NCI-H1436 (cell line): ENCODE results near the gene PKP3.
A peak's percentile ranks its signal among the peaks of the same experiment; 100 is the strongest.
"Not testable (repeated sequence)": the region's sequence is repeated elsewhere in the genome, so short reads cannot be mapped to it uniquely, and the experiment has no call there.

ENCODE experiments used
- DNase-seq: peaks from one replicate; lab custom pipeline; 2025; lab: John Stamatoyannopoulos, UW

The PKP3 gene

GRCh38 chr11:379205-380094, 14.6 kb upstream of the PKP3 start:
- no peak for DNase-seq

GRCh38 chr11:380095-380480, 13.9 kb upstream of the PKP3 start:
- DNase-seq: no peak

- no peak for DNase-seq
These were observed 13.5 kb upstream of the PKP3 start for GRCh38 chr11:380491-380890.

- no peak for DNase-seq
These were observed 13.0 kb upstream of the PKP3 start for GRCh38 chr11:380996-381395.

- no peak for DNase-seq
These were observed 12.4 kb upstream of the PKP3 start for GRCh38 chr11:381501-382072.

GRCh38 chr11:382081-382629, 11.9 kb upstream of the PKP3 start:
- DNase-seq: no peak

- DNase-seq: no peak
These were observed 10.6 kb upstream of the PKP3 start for GRCh38 chr11:383431-383830.

GRCh38 chr11:384511-384910, 9.5 kb upstream of the PKP3 start:
- DNase-seq: no peak

- DNase-seq: no peak
These were observed 8.2 kb upstream of the PKP3 start for GRCh38 chr11:385594-386351.

GRCh38 chr11:386483-386882, 7.5 kb upstream of the PKP3 start:
- no peak for DNase-seq

GRCh38 chr11:387193-387793, 6.7 kb upstream of the PKP3 start:
- DNase-seq: no peak

GRCh38 chr11:389369-389768, 4.6 kb upstream of the PKP3 start:
- not testable (repeated sequence) for DNase-seq

GRCh38 chr11:390175-390574, 3.8 kb upstream of the PKP3 start:
- DNase-seq: peak; percentile 55

GRCh38 chr11:391117-392017, 2.6 kb upstream of the PKP3 start:
- DNase-seq: no peak

- DNase-seq: no peak
These were observed 1.8 kb upstream of the PKP3 start for GRCh38 chr11:392102-392777.

GRCh38 chr11:393219-394033, 583 bp upstream of the PKP3 start:
- DNase-seq: no peak

GRCh38 chr11:394858-395655, 1.0 kb downstream of the PKP3 start:
- DNase-seq: no peak

- no peak for DNase-seq
These were observed 1.9 kb downstream of the PKP3 start for GRCh38 chr11:395866-396265.

- DNase-seq: no peak
These were observed 2.5 kb downstream of the PKP3 start for GRCh38 chr11:396511-396947.
